Fibroblast of villous mesenchyme (primary cell): ENCODE data around the gene RNU5B-1. TPM values are rescaled to one million over a fixed set of nuclear protein-coding genes. Genes with fewer than 3 reads are reported as not detected.
A peak's percentile ranks its signal among the peaks of the same experiment; 100 is the strongest.
"Not testable (repeated sequence)": the region's sequence is repeated elsewhere in the genome, so short reads cannot be mapped to it uniquely, and the experiment has no call there.

Experiments used
- DNase-seq: peaks from one replicate; pipeline ENCODE4 v3.0.0-alpha.2; 2010; ENCODE audit warnings: low read depth
- H3K4me3 ChIP-seq: 2 replicates; pipeline ENCODE4 v1.5.1; 2011; ENCODE audit warnings: low read depth, mild to moderate bottlenecking, low read length
- CTCF ChIP-seq: IDR thresholded peaks from 2 replicates; pipeline ENCODE4 v1.5.1; 2012; ENCODE audit warnings: low read depth, mild to moderate bottlenecking, low read length; ENCODE audit not compliant: insufficient read depth
- total RNA-seq: library from RNA; depleted of rRNA; stranded (reverse); fragments of >200 nt; gene quantifications from 2 replicates; pipeline ENCODE4 v1.2.3, GENCODE V29; 2012

The RNU5B-1 gene
- total RNA-seq, 1 donor = not detected

GRCh38 chr15:65263313-65263712 lies 41.2 kb upstream of the RNU5B-1 start:
- H3K4me3 ChIP-seq = no peak overlapping the region
- no peak for TF ChIP-seq CTCF
- peak; percentile 20 for DNase-seq

- H3K4me3 ChIP-seq = no peak overlapping the region
- DNase-seq = peak; percentile 88
- no peak for TF ChIP-seq CTCF
Measured at GRCh38 chr15:65264863-65265430, 39.5 kb upstream of the RNU5B-1 start.

- no peak overlapping the region for H3K4me3 ChIP-seq
- no peak for TF ChIP-seq CTCF
Measured at GRCh38 chr15:65266469-65266868, 38.0 kb upstream of the RNU5B-1 start.

GRCh38 chr15:65268411-65268810 lies 36.1 kb upstream of the RNU5B-1 start:
- no peak overlapping the region for H3K4me3 ChIP-seq
- no peak for TF ChIP-seq CTCF
- DNase-seq = no peak

More at GRCh38 chr15:65266469-65266868, 38.0 kb upstream of the RNU5B-1 start:
- no peak for DNase-seq

GRCh38 chr15:65270811-65271545 lies 33.5 kb upstream of the RNU5B-1 start:
- peak; percentile 88 for TF ChIP-seq CTCF
- DNase-seq = peak; percentile 88
- H3K4me3 ChIP-seq = not testable (repeated sequence)

GRCh38 chr15:65275104-65275727 lies 29.3 kb upstream of the RNU5B-1 start:
- no peak for DNase-seq
- no peak overlapping the region for H3K4me3 ChIP-seq
- no peak for TF ChIP-seq CTCF
